ENCODE results near the gene RNF31. TPM values are rescaled to one million over a fixed set of nuclear protein-coding genes. Genes with fewer than 3 reads are reported as not detected.
A peak's percentile ranks its signal among the peaks of the same experiment; 100 is the strongest.

RNF31 gene
- total RNA-seq, 2 experiments from 2014 or later = 46.0 to 57.8 TPM

GRCh38 chr14:24114532-24115421 is 32.5 kb upstream of the RNF31 start, which contains the start of the genes DCAF11 and NRL:
Gene DCAF11 (plus strand): TSS chr14:24114777. CDS start chr14:24115595, 818 bp downstream.
Gene NRL (minus strand): TSS chr14:24114949. CDS start chr14:24082848, 32,101 bp downstream.
- Histone ChIP-seq H3K27ac (ENCODE audit: low read depth in 1 of 2, low read length in 2 of 2) (peak within 1 kb of the TSS; percentile 98 to 99), H3K4me1 (ENCODE audit: insufficient read depth, low read length) (peaks cover 42% of the 10 kb centered on the region), H3K9me3 (ENCODE audit: control insufficient read depth in 1 of 2, insufficient read depth in 1 of 2, low read length in 2 of 2) (no peaks in the 10 kb centered on the region), H3K4me3 (ENCODE audit: low read length) (peak within 1 kb of the TSS; percentile 77), H3K27me3 (ENCODE audit: control insufficient read depth in 1 of 2, insufficient read depth in 2 of 2, low read length in 2 of 2) (no peaks in the 10 kb centered on the region), H3K36me3 (ENCODE audit: insufficient read depth, low read length) (peaks cover 31% of the 10 kb centered on the region)
- POLR2A ChIA-PET = interaction anchor here (0.6 to 7.0 kb wide), 47 partner anchors 10 to 1348 kb away, joined by 3 to 296 read pairs (median 9); partner anchors contain the start of genes ACIN1, C14orf119, CARMIL3 and CBLN3
- Mint-ChIP-seq H3K4me1 (ENCODE audit: low read depth) (peaks cover 35% of the 10 kb centered on the region), H3K27ac (peak within 1 kb of the TSS; percentile 98), H3K27me3 (no peaks in the 10 kb centered on the region), H3K36me3 (ENCODE audit: low read depth) (peaks cover 65% of the 10 kb centered on the region), H3K9me3 (no peaks in the 10 kb centered on the region), H3K4me3 (peak within 1 kb of the TSS; percentile 98)
- DNase-seq = peak; percentile 95 to 100 (median 98)
- intact Hi-C loops (cut with DNase I, micrococcal nuclease) = loop anchor here (1.0 to 10.0 kb wide), 12 partner anchors 20 to 647 kb away; partner anchors contain the start of genes IRF9 (in 2 of the 2), AP1G2 (in 1 of the 2), DHRS1 (in 1 of the 2) and EMC9 (in 1 of the 2)
- TF ChIP-seq, protein P1, sequence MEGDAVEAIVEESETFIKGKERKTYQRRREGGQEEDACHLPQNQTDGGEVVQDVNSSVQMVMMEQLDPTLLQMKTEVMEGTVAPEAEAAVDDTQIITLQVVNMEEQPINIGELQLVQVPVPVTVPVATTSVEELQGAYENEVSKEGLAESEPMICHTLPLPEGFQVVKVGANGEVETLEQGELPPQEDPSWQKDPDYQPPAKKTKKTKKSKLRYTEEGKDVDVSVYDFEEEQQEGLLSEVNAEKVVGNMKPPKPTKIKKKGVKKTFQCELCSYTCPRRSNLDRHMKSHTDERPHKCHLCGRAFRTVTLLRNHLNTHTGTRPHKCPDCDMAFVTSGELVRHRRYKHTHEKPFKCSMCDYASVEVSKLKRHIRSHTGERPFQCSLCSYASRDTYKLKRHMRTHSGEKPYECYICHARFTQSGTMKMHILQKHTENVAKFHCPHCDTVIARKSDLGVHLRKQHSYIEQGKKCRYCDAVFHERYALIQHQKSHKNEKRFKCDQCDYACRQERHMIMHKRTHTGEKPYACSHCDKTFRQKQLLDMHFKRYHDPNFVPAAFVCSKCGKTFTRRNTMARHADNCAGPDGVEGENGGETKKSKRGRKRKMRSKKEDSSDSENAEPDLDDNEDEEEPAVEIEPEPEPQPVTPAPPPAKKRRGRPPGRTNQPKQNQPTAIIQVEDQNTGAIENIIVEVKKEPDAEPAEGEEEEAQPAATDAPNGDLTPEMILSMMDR (IDR thresholded peaks at IDR 0.05) = no peak
- peak; percentile 81 for ATAC-seq (ENCODE audit: poor library complexity)
- CTCF ChIA-PET = interaction anchor here (1.2 to 2.8 kb wide), 7 partner anchors 21 to 219 kb away, joined by 3 to 23 read pairs (median 6); partner anchors contain the start of genes EMC9, IRF9, PSME1 and RNF31

GRCh38 chr14:24115422-24116127 is 31.7 kb upstream of the RNF31 start:
- Mint-ChIP-seq H3K27me3 (no peaks in the 10 kb centered on the region), H3K4me3 (peak overlapping the region; percentile 98), H3K27ac (peak overlapping the region; percentile 98), H3K4me1 (ENCODE audit: low read depth) (peaks cover 35% of the 10 kb centered on the region), H3K36me3 (ENCODE audit: low read depth) (peaks cover 70% of the 10 kb centered on the region), H3K9me3 (no peaks in the 10 kb centered on the region)
- ATAC-seq (ENCODE audit: poor library complexity) (no peak), DNase-seq (no peak)
- H3K4me1 ChIP-seq (ENCODE audit: insufficient read depth, low read length) = peaks cover 39% of the 10 kb centered on the region
- no peaks in the 10 kb centered on the region for H3K27me3 ChIP-seq (ENCODE audit: control insufficient read depth in 1 of 2, insufficient read depth in 2 of 2, low read length in 2 of 2)
- TF ChIP-seq, protein P1 (IDR thresholded peaks at IDR 0.05) = no peak
- peak overlapping the region; percentile 77 for H3K4me3 ChIP-seq (ENCODE audit: low read length)
- peaks cover 37% of the 10 kb centered on the region for H3K36me3 ChIP-seq (ENCODE audit: insufficient read depth, low read length)
- no peaks in the 10 kb centered on the region for H3K9me3 ChIP-seq (ENCODE audit: control insufficient read depth in 1 of 2, insufficient read depth in 1 of 2, low read length in 2 of 2)
- intact Hi-C loops (cut with DNase I, micrococcal nuclease) = loop anchor here (1.0 to 10.0 kb wide), 10 partner anchors 20 to 551 kb away; partner anchors contain the start of genes AP1G2 (in 1 of the 2), EMC9 (in 1 of the 2), IPO4 (in 1 of the 2) and IRF9 (in 1 of the 2)
- H3K27ac ChIP-seq (ENCODE audit: low read depth in 1 of 2, low read length in 2 of 2) = peak overlapping the region; percentile 98 to 99
- ChIA-PET POLR2A (interaction anchor here (0.6 to 7.0 kb wide), 36 partner anchors 9 to 1020 kb away, joined by 3 to 296 read pairs (median 11); partner anchors contain the start of genes ACIN1, C14orf119, CARMIL3 and CBLN3), CTCF (interaction anchor here (1.2 to 2.8 kb wide), 7 partner anchors 20 to 218 kb away, joined by 3 to 23 read pairs (median 6); partner anchors contain the start of genes EMC9, IRF9, PSME1 and RNF31)
